ENCODE results near the gene SLC49A3. TPM values are rescaled to one million over a fixed set of nuclear protein-coding genes. Genes with fewer than 3 reads are reported as not detected.

SLC49A3 gene
- total RNA-seq, 1 experiment from 2014 or later, result 5.5 TPM

DNA sequence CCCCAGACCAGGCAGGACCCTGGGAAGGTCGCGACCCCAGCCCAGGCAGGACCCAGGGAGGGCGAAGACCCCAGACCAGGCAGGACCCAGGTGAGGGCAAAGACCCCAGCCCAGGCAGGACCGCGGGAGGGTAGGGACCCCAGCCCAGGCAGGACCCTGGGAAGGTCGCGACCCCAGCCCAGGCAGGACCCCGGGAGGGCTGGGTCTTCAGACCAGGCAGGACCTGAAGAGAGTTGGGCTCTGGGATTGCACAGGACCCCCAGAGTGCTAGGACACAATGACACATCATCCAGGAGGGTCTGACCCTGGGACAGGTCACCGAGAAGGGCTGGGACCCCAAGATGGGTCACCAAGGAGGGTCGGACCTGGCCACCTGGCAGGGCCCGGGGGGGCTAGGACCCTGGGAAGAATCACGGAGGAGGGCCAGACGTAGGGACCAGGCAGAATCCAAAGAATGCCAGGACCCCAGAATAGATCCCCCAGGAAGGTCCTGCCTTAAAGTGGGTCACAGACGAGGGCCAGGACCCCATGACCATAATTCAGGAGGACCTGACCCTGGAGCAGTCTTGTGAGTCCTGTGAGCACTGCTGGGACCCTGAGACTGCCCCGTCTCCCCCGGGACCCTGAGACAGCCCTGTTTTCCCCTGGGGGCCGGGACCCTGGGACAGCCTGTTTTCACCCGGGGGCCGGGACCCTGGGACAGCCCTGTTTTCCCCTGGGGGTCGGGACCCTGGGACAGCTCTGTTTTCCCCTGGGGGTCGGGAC, 18.1 kb upstream of the SLC49A3 start:
- no peaks in the 10 kb centered on the region for H3K9me2 ChIP-seq (ENCODE audit: insufficient read depth)
- H4K20me1 ChIP-seq (ENCODE audit: insufficient read depth), result no peaks in the 10 kb centered on the region
- peak overlapping the region; percentile 99; the same call in 1 of the 2 replicates for H3K9ac ChIP-seq (ENCODE audit: low read length)
- ChIA-PET CTCF (no interaction called here), POLR2A (no interaction called here), RAD21 (ENCODE audit: low non-redundant PET in 1 of 2, low total read pairs in 2 of 2, uncharacterized antibody in 2 of 2, unreplicated experiment in 2 of 2) (no interaction called here)
- DNase-seq (ENCODE audit: low read depth, low spot score) (no peak), ATAC-seq (no peak)
- H3K27me3 ChIP-seq (ENCODE audit: insufficient read depth, low read length), result no peaks in the 10 kb centered on the region
- peaks cover 53% of the 10 kb centered on the region for H3K79me2 ChIP-seq (ENCODE audit: insufficient read depth, low read length)
- peak overlapping the region; percentile 85 for H3K4me2 ChIP-seq (ENCODE audit: low read length)
- TF ChIP-seq SRF (IDR thresholded peaks at IDR 0.05; ENCODE audit: low read depth) (no peak), CBX3 (IDR thresholded peaks at IDR 0.05; ENCODE audit: low read depth) (no peak), ZFX (IDR thresholded peaks at IDR 0.05) (no peak), JUND (IDR thresholded peaks at IDR 0.05) (no peak), EGR1 (IDR thresholded peaks at IDR 0.05; ENCODE audit: low read depth) (no peak), SIN3A (IDR thresholded peaks at IDR 0.05; ENCODE audit: low read depth) (no peak), EZH2 (IDR thresholded peaks at IDR 0.05) (no peak), EZH2phosphoT487 (IDR thresholded peaks at IDR 0.05; ENCODE audit: borderline replicate concordance) (no peak), POLR2A (IDR thresholded peaks at IDR 0.05; ENCODE audit: borderline replicate concordance, extremely low read depth, insufficient read depth, insufficient read length) (no peak), FOSL1 (IDR thresholded peaks at IDR 0.05; ENCODE audit: low read depth) (no peak), CEBPB (IDR thresholded peaks at IDR 0.05; ENCODE audit: low read depth) (no peak), ELF1 (IDR thresholded peaks at IDR 0.05; ENCODE audit: borderline replicate concordance, low read depth) (no peak), SP1 (IDR thresholded peaks at IDR 0.05; ENCODE audit: low read depth) (no peak)
- TF ChIP-seq, protein P1, sequence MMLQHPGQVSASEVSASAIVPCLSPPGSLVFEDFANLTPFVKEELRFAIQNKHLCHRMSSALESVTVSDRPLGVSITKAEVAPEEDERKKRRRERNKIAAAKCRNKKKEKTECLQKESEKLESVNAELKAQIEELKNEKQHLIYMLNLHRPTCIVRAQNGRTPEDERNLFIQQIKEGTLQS (IDR thresholded peaks at IDR 0.05), result no peak
- TF ChIP-seq, protein P2, sequence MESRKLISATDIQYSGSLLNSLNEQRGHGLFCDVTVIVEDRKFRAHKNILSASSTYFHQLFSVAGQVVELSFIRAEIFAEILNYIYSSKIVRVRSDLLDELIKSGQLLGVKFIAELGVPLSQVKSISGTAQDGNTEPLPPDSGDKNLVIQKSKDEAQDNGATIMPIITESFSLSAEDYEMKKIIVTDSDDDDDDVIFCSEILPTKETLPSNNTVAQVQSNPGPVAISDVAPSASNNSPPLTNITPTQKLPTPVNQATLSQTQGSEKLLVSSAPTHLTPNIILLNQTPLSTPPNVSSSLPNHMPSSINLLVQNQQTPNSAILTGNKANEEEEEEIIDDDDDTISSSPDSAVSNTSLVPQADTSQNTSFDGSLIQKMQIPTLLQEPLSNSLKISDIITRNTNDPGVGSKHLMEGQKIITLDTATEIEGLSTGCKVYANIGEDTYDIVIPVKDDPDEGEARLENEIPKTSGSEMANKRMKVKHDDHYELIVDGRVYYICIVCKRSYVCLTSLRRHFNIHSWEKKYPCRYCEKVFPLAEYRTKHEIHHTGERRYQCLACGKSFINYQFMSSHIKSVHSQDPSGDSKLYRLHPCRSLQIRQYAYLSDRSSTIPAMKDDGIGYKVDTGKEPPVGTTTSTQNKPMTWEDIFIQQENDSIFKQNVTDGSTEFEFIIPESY (IDR thresholded peaks at IDR 0.05; ENCODE audit: extremely low read depth, insufficient replicate concordance, low read length), result no peak
- TF ChIP-seq, protein P3, sequence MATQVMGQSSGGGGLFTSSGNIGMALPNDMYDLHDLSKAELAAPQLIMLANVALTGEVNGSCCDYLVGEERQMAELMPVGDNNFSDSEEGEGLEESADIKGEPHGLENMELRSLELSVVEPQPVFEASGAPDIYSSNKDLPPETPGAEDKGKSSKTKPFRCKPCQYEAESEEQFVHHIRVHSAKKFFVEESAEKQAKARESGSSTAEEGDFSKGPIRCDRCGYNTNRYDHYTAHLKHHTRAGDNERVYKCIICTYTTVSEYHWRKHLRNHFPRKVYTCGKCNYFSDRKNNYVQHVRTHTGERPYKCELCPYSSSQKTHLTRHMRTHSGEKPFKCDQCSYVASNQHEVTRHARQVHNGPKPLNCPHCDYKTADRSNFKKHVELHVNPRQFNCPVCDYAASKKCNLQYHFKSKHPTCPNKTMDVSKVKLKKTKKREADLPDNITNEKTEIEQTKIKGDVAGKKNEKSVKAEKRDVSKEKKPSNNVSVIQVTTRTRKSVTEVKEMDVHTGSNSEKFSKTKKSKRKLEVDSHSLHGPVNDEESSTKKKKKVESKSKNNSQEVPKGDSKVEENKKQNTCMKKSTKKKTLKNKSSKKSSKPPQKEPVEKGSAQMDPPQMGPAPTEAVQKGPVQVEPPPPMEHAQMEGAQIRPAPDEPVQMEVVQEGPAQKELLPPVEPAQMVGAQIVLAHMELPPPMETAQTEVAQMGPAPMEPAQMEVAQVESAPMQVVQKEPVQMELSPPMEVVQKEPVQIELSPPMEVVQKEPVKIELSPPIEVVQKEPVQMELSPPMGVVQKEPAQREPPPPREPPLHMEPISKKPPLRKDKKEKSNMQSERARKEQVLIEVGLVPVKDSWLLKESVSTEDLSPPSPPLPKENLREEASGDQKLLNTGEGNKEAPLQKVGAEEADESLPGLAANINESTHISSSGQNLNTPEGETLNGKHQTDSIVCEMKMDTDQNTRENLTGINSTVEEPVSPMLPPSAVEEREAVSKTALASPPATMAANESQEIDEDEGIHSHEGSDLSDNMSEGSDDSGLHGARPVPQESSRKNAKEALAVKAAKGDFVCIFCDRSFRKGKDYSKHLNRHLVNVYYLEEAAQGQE (IDR thresholded peaks at IDR 0.05; ENCODE audit: low read depth), result no peak
- TF ChIP-seq, protein P4, sequence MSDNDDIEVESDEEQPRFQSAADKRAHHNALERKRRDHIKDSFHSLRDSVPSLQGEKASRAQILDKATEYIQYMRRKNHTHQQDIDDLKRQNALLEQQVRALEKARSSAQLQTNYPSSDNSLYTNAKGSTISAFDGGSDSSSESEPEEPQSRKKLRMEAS (IDR thresholded peaks at IDR 0.05), result no peak
- H3K36me3 ChIP-seq (ENCODE audit: control insufficient read depth in 1 of 2, insufficient read depth in 2 of 2, low read length in 2 of 2), result no peaks in the 10 kb centered on the region
- peak overlapping the region; percentile 88 to 93 for H3K4me3 ChIP-seq (replicated peaks in 1 of 2; ENCODE audit: low read depth in 1 of 2, low read length in 2 of 2)
- H3K27ac ChIP-seq (ENCODE audit: low read depth, low read length), result peak overlapping the region; percentile 42; the same call in 1 of the 2 replicates
- intact Hi-C loops (cut with micrococcal nuclease), result no loop called here
- peaks cover 3 to 9% of the 10 kb centered on the region in 2 experiments; a peak in 3 of 4 replicates for H3K4me1 ChIP-seq (ENCODE audit: control insufficient read depth in 1 of 2, insufficient read depth in 2 of 2, low read length in 2 of 2)
- BruUV-seq (replicated peaks), result no TSS peak
- H2AFZ ChIP-seq (ENCODE audit: low read depth, low read length, poor library complexity, severe bottlenecking), result no peak overlapping the region
- H3K9me3 ChIP-seq (ENCODE audit: control insufficient read depth in 1 of 2, insufficient read depth in 1 of 2, low read depth in 1 of 2, low read length in 2 of 2), result no peaks in the 10 kb centered on the region

Data from HCT116 (cell line).